HepG2 (cell line): ENCODE data around the gene ZNF483. TPM values are rescaled to one million over a fixed set of nuclear protein-coding genes. Genes with fewer than 3 reads are reported as not detected.

ENCODE experiments used
- ATM ChIP-seq: fragments of 450-650 bp; IDR thresholded peaks from 2 replicates; pipeline ENCODE4 v1.7.1; 2017; ENCODE audit warnings: mild to moderate bottlenecking, borderline replicate concordance
- HOXA5 ChIP-seq: sonication (generic); formaldehyde crosslinking; IDR thresholded peaks from 2 replicates; pipeline ENCODE4 v1.4.0; 2020; ENCODE audit warnings: missing genetic modification reagents
- MED1 ChIP-seq: sonication (generic); formaldehyde crosslinking; IDR thresholded peaks from 2 replicates; pipeline ENCODE4 v1.4.0; 2020; ENCODE audit warnings: missing genetic modification reagents
- NRL ChIP-seq: sonication (generic); formaldehyde crosslinking; IDR thresholded peaks from 2 replicates; pipeline ENCODE4 v1.5.0; 2020; ENCODE audit warnings: missing genetic modification reagents, mild to moderate bottlenecking, moderate library complexity, borderline replicate concordance
- PHF21A ChIP-seq: sonication (generic); formaldehyde crosslinking; IDR thresholded peaks from 2 replicates; pipeline ENCODE4 v1.5.0; 2020; ENCODE audit warnings: mild to moderate bottlenecking, missing genetic modification reagents
- SALL1 ChIP-seq: sonication (generic); formaldehyde crosslinking; IDR thresholded peaks from 2 replicates; pipeline ENCODE4 v1.8.0; 2022; ENCODE audit warnings: mild to moderate bottlenecking, missing genetic modification reagents
- SAP130 ChIP-seq: IDR thresholded peaks from 2 replicates; pipeline ENCODE4 v1.6.1; 2016; ENCODE audit warnings: low read depth
- SATB2 ChIP-seq: sonication (generic); formaldehyde crosslinking; IDR thresholded peaks from 2 replicates; pipeline ENCODE4 v1.5.0; 2020; ENCODE audit warnings: missing genetic modification reagents
- SKIL ChIP-seq: sonication (generic); formaldehyde crosslinking; IDR thresholded peaks from 2 replicates; pipeline ENCODE4 v1.8.0; 2022; ENCODE audit warnings: missing genetic modification reagents, mild to moderate bottlenecking, moderate library complexity, borderline replicate concordance
- SRSF4 ChIP-seq: fragments of 200-400 bp; formaldehyde crosslinking; IDR thresholded peaks from one replicate; pipeline ENCODE4 v1.6.1; 2018; ENCODE audit warnings: mild to moderate bottlenecking, low read depth, low read length, moderate library complexity; ENCODE audit not compliant: poor library complexity, severe bottlenecking
- ZBTB21 ChIP-seq: sonication (generic); formaldehyde crosslinking; IDR thresholded peaks from 2 replicates; pipeline ENCODE4 v1.4.0; 2020; ENCODE audit warnings: missing genetic modification reagents
- ZFP1 ChIP-seq: IDR thresholded peaks from 2 replicates; pipeline ENCODE4 v1.6.1; 2016
- ZNF44 ChIP-seq: sonication (generic); formaldehyde crosslinking; IDR thresholded peaks from 2 replicates; pipeline ENCODE4 v1.5.1; 2020; ENCODE audit warnings: mild to moderate bottlenecking, missing genetic modification reagents
- ZNF615 ChIP-seq: sonication (generic); formaldehyde crosslinking; IDR thresholded peaks from 2 replicates; pipeline ENCODE4 v1.5.0; 2020; ENCODE audit warnings: mild to moderate bottlenecking, missing genetic modification reagents, borderline replicate concordance
- ZNF772 ChIP-seq: sonication (generic); formaldehyde crosslinking; IDR thresholded peaks from 2 replicates; pipeline ENCODE4 v1.5.0; 2020; ENCODE audit warnings: mild to moderate bottlenecking, missing genetic modification reagents
- ZNF841 ChIP-seq: sonication (generic); formaldehyde crosslinking; IDR thresholded peaks from 2 replicates; pipeline ENCODE4 v1.8.1; 2023; ENCODE audit warnings: missing genetic modification reagents, borderline replicate concordance
- polyA plus RNA-seq, 8 experiments: library from polyadenylated mRNA; depleted of rRNA in 3 of 8; stranded (reverse) in 7 of 8; unstranded in 1 of 8; fragments of >200 nt; fragmentation: Illumina TruSeq in 4 of 8; extraction: Trizol in 4 of 8; gene quantifications; 2 replicates each; pipeline versions ENCODE4 v1.2.1 to v1.2.3, GENCODE V29; 2011 to 2016; ENCODE audit warnings: low read depth in 4 of 8, missing spikeins in 1 of 8, mixed read lengths in 1 of 8; ENCODE audit not compliant: insufficient read depth in 1 of 8
- total RNA-seq, 5 experiments: library from RNA; depleted of rRNA; stranded (reverse); fragments of >200 nt; fragmentation: Illumina TruSeq; extraction: Trizol; gene quantifications; 2 replicates each; pipeline ENCODE4 v1.2.3, GENCODE V29; 2016; ENCODE audit warnings: low read depth in 1 of 5
- TF ChIP-seq, protein P1 (sequence below): sonication (generic); formaldehyde crosslinking; IDR thresholded peaks from 2 replicates; pipeline ENCODE4 v1.5.0; 2020; ENCODE audit warnings: missing genetic modification reagents, mild to moderate bottlenecking, borderline replicate concordance
- TF ChIP-seq, protein P2 (sequence below): sonication (generic); formaldehyde crosslinking; IDR thresholded peaks from 2 replicates; pipeline ENCODE4 v1.5.0; 2020; ENCODE audit warnings: missing genetic modification reagents
- TF ChIP-seq, protein P3 (sequence below): sonication (generic); formaldehyde crosslinking; conservative IDR thresholded peaks from 2 replicates; pipeline ENCODE4 v1.4.0; 2020; ENCODE audit warnings: missing genetic modification reagents
- TF ChIP-seq, protein P4 (sequence below): IDR thresholded peaks from 2 replicates; pipeline ENCODE4 v1.4.0; 2020; ENCODE audit warnings: mild to moderate bottlenecking, missing genetic modification reagents

Gene ZNF483
- total and polyA plus RNA-seq, 2 of the 13 experiments (the other 11 are each of a cell fraction or from before 2014, with no cell fraction given) = 2.0 to 9.5 TPM

DNA sequence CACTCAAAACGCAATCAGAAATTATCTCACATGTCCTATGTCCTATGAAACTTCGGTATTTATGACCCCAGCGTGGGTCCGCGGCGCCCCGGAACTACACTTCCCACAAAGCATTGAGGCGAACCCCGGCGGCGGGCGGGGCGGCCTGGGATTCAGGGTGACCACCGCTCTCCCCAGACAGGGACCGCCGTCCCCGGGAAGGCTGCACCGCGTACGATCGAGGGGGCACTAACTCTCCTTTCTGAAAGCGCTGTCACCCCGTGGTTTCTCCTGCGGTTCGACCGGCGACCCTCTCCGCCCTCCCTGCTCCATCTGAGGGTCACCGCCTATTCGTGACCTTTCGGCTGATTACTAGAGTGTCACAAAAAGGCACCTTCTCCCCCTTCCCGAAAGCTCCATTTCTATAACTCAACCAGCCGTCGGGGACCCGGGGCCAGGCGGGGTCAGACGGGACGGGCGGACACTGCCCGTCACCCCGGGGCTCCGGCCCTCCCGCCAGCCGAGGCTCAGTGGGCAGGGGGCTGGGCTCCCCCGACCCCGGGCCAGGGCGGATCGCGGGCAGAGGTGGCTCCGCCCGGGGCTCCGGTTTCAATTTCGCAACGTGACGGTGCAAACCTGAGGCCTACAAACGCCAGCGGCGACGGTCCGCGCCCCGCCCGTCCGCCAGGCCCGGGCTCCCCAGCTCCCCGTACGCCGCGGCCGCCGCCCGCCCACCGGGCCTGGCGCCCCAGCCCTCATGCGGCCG is 42.1 kb upstream of the ZNF483 start (continued):
- TF ChIP-seq, protein P1, sequence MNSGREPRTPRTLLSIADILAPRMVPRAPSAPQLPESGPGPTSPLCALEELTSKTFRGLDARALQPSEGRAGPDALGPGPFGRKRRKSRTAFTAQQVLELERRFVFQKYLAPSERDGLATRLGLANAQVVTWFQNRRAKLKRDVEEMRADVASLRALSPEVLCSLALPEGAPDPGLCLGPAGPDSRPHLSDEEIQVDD (CRISPR knock-in tag) = no peak
- TF ChIP-seq SATB2 (CRISPR knock-in tag) (no peak), ZNF841 (CRISPR knock-in tag) (no peak), ZNF44 (CRISPR knock-in tag) (no peak), ZFP1 (no peak), ZBTB21 (CRISPR knock-in tag) (no peak), SAP130 (peak; percentile 49), SRSF4 (no peak), MED1 (CRISPR knock-in tag) (no peak), ZNF772 (CRISPR knock-in tag) (peak; percentile 53), PHF21A (CRISPR knock-in tag) (no peak; the same call in 1 of the 2 replicates), SALL1 (CRISPR knock-in tag) (peak; percentile 43; the same call in 1 of the 2 replicates), ZNF615 (CRISPR knock-in tag) (no peak), HOXA5 (CRISPR knock-in tag) (0 out of 2 replicates have a peak, but pooled peaks have one; percentile 8), NRL (CRISPR knock-in tag) (0 out of 2 replicates have a peak, but pooled peaks have one; percentile 45), ATM (no peak), SKIL (CRISPR knock-in tag) (no peak)
- TF ChIP-seq, protein P2, sequence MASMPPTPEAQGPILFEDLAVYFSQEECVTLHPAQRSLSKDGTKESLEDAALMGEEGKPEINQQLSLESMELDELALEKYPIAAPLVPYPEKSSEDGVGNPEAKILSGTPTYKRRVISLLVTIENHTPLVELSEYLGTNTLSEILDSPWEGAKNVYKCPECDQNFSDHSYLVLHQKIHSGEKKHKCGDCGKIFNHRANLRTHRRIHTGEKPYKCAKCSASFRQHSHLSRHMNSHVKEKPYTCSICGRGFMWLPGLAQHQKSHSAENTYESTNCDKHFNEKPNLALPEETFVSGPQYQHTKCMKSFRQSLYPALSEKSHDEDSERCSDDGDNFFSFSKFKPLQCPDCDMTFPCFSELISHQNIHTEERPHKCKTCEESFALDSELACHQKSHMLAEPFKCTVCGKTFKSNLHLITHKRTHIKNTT = no peak
- TF ChIP-seq, protein P3, sequence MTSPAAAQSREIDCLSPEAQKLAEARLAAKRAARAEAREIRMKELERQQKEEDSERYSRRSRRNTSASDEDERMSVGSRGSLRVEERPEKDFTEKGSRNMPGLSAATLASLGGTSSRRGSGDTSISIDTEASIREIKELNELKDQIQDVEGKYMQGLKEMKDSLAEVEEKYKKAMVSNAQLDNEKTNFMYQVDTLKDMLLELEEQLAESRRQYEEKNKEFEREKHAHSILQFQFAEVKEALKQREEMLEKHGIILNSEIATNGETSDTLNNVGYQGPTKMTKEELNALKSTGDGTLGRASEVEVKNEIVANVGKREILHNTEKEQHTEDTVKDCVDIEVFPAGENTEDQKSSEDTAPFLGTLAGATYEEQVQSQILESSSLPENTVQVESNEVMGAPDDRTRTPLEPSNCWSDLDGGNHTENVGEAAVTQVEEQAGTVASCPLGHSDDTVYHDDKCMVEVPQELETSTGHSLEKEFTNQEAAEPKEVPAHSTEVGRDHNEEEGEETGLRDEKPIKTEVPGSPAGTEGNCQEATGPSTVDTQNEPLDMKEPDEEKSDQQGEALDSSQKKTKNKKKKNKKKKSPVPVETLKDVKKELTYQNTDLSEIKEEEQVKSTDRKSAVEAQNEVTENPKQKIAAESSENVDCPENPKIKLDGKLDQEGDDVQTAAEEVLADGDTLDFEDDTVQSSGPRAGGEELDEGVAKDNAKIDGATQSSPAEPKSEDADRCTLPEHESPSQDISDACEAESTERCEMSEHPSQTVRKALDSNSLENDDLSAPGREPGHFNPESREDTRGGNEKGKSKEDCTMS (CRISPR knock-in tag) = no peak
- TF ChIP-seq, protein P4, sequence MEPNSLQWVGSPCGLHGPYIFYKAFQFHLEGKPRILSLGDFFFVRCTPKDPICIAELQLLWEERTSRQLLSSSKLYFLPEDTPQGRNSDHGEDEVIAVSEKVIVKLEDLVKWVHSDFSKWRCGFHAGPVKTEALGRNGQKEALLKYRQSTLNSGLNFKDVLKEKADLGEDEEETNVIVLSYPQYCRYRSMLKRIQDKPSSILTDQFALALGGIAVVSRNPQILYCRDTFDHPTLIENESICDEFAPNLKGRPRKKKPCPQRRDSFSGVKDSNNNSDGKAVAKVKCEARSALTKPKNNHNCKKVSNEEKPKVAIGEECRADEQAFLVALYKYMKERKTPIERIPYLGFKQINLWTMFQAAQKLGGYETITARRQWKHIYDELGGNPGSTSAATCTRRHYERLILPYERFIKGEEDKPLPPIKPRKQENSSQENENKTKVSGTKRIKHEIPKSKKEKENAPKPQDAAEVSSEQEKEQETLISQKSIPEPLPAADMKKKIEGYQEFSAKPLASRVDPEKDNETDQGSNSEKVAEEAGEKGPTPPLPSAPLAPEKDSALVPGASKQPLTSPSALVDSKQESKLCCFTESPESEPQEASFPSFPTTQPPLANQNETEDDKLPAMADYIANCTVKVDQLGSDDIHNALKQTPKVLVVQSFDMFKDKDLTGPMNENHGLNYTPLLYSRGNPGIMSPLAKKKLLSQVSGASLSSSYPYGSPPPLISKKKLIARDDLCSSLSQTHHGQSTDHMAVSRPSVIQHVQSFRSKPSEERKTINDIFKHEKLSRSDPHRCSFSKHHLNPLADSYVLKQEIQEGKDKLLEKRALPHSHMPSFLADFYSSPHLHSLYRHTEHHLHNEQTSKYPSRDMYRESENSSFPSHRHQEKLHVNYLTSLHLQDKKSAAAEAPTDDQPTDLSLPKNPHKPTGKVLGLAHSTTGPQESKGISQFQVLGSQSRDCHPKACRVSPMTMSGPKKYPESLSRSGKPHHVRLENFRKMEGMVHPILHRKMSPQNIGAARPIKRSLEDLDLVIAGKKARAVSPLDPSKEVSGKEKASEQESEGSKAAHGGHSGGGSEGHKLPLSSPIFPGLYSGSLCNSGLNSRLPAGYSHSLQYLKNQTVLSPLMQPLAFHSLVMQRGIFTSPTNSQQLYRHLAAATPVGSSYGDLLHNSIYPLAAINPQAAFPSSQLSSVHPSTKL (CRISPR knock-in tag) = peak; percentile 22; the same call in 1 of the 2 replicates
